ENCODE measurements around the gene CLSTN3.

CLSTN3 gene

DNA sequence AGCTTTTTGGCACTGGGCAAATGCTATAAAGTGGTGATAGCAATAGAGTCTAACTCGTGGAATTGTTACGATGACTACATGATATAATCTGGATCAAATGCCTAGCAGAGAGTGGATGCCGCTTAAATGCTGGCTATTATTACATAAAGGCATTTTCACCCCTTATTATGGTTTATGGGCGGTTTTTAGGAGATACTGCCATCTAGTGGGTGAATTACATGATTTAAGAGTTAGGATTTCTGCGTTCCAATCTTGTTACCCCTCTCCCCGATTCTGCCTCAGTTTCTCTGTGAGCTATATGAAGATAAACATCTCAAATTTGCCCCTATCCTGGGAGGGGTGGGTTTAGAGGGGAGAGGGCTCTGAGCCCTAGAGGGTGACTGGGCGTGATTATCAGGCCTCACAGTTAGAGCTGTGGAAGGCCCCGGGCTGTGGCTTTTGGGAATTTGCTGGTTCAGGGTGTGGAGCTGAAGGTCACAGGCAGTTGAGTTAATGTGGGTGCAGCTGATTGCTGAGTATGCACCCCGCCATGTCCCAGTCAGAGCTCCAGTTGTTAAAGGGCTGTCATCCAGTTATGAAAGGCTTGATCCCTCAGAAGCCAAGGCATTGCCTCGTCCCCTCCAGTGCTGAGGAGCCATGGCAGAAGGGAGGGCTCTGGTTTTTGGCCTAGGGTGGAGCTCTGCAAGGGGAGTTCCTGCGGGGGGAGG lies 14.4 kb downstream of the CLSTN3 start:
- H3K36me3 ChIP-seq (ENCODE audit: insufficient read depth), result no peaks in the 10 kb centered on the region
- H3K4me3 ChIP-seq (IDR thresholded peaks at IDR 0.05; ENCODE audit: insufficient read depth, low read depth, low read length), result no peak overlapping the region
- H2AFZ ChIP-seq (ENCODE audit: low read depth), result no peak overlapping the region
- TF ChIP-seq, protein P1, sequence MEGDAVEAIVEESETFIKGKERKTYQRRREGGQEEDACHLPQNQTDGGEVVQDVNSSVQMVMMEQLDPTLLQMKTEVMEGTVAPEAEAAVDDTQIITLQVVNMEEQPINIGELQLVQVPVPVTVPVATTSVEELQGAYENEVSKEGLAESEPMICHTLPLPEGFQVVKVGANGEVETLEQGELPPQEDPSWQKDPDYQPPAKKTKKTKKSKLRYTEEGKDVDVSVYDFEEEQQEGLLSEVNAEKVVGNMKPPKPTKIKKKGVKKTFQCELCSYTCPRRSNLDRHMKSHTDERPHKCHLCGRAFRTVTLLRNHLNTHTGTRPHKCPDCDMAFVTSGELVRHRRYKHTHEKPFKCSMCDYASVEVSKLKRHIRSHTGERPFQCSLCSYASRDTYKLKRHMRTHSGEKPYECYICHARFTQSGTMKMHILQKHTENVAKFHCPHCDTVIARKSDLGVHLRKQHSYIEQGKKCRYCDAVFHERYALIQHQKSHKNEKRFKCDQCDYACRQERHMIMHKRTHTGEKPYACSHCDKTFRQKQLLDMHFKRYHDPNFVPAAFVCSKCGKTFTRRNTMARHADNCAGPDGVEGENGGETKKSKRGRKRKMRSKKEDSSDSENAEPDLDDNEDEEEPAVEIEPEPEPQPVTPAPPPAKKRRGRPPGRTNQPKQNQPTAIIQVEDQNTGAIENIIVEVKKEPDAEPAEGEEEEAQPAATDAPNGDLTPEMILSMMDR (conservative IDR thresholded peaks at IDR 0.05; ENCODE audit: low read depth, low read length), result peak; percentile 76
- H3K4me2 ChIP-seq, result no peak overlapping the region
- H3K9ac ChIP-seq, result no peak overlapping the region
- no peaks in the 10 kb centered on the region for H3K27me3 ChIP-seq (ENCODE audit: insufficient read depth, low read depth)
- H3K4me1 ChIP-seq (ENCODE audit: low read depth, poor library complexity, severe bottlenecking), result peaks cover 4% of the 10 kb centered on the region
- no peak overlapping the region for H3K27ac ChIP-seq
- no peaks in the 10 kb centered on the region for H4K20me1 ChIP-seq (ENCODE audit: insufficient read depth)
- H3K79me2 ChIP-seq (ENCODE audit: insufficient read depth, low read depth), result no peaks in the 10 kb centered on the region

DNA sequence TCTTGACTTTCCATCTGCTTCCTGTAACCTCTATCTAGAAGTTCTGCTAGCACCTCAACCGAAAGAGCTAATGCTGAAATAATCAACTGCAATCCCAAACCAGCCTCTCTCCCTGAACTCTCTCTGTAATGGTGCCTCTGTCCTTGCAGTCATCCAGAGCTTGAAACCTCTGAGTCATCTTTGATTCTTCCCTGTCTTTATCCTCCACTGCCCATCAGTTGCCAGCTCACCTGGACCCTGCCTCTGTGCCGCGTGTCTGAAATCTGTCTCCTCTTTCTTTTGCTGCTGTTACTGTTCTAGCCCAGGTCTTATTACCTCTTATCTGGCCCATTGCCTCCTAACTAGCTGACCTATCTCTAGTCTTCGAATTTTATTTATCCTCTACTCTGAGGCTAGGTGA lies 15.5 kb downstream of the CLSTN3 start:
- TF ChIP-seq, protein P1 (conservative IDR thresholded peaks at IDR 0.05; ENCODE audit: low read depth, low read length), result no peak
- Histone ChIP-seq H3K27me3 (ENCODE audit: insufficient read depth, low read depth) (no peaks in the 10 kb centered on the region), H3K79me2 (ENCODE audit: insufficient read depth, low read depth) (no peaks in the 10 kb centered on the region), H3K4me3 (IDR thresholded peaks at IDR 0.05; ENCODE audit: insufficient read depth, low read depth, low read length) (no peak overlapping the region), H3K36me3 (ENCODE audit: insufficient read depth) (no peaks in the 10 kb centered on the region), H3K9ac (no peak overlapping the region), H4K20me1 (ENCODE audit: insufficient read depth) (no peaks in the 10 kb centered on the region), H2AFZ (ENCODE audit: low read depth) (no peak overlapping the region), H3K27ac (no peak overlapping the region), H3K4me2 (no peak overlapping the region), H3K4me1 (ENCODE audit: low read depth, poor library complexity, severe bottlenecking) (peaks cover 4% of the 10 kb centered on the region)

DNA sequence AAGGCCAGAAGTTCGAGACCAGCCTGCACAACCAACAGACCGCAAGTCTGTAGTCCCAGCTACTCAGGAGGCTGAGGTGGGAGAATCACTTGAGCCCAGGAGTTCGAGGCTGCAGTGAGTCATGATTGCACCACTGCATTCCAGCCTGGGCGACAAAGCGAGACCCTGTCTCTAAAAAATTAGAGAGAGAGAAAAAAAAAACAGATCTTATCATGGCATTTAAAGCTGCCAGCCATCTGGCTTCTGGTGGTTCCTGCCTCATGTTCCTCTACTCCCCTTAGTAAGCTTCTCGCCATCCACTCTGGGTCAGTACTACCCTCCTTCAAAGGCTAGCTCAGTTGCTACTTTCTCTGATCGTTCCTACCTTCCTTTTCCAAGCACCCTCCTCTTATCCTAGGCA lies 16.1 kb downstream of the CLSTN3 start:
- H3K4me2 ChIP-seq, result no peak overlapping the region
- no peaks in the 10 kb centered on the region for H3K79me2 ChIP-seq (ENCODE audit: insufficient read depth, low read depth)
- H2AFZ ChIP-seq (ENCODE audit: low read depth), result no peak overlapping the region
- TF ChIP-seq, protein P1 (conservative IDR thresholded peaks at IDR 0.05; ENCODE audit: low read depth, low read length), result no peak
- H3K27me3 ChIP-seq (ENCODE audit: insufficient read depth, low read depth), result no peaks in the 10 kb centered on the region
- H3K9ac ChIP-seq, result no peak overlapping the region
- H4K20me1 ChIP-seq (ENCODE audit: insufficient read depth), result no peaks in the 10 kb centered on the region
- no peak overlapping the region for H3K27ac ChIP-seq
- no peak overlapping the region for H3K4me3 ChIP-seq (IDR thresholded peaks at IDR 0.05; ENCODE audit: insufficient read depth, low read depth, low read length)
- peaks cover 4% of the 10 kb centered on the region for H3K4me1 ChIP-seq (ENCODE audit: low read depth, poor library complexity, severe bottlenecking)
- H3K36me3 ChIP-seq (ENCODE audit: insufficient read depth), result no peaks in the 10 kb centered on the region

DNA sequence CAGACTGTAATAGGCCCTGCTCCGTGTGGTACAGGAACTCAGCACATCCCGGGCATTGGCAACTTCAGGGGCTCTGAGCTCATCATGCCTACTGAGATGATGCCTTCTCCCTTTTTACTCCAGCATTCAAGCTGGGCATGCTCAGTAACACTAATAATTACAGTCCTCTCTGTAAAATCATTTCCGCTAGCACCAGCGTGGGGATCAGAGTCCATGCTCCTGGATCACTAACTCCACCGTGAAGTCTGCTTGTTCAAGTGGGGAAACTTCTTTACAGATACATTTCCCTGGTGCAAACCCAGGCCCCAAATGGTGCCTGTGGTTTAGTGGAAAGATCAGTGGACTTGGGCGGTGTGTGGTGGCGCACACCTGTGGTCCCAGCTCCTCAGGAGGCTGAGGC lies 16.7 kb downstream of the CLSTN3 start:
- Histone ChIP-seq H3K79me2 (ENCODE audit: insufficient read depth, low read depth) (no peaks in the 10 kb centered on the region), H3K27me3 (ENCODE audit: insufficient read depth, low read depth) (no peaks in the 10 kb centered on the region), H4K20me1 (ENCODE audit: insufficient read depth) (no peaks in the 10 kb centered on the region), H3K9ac (no peak overlapping the region), H3K4me3 (IDR thresholded peaks at IDR 0.05; ENCODE audit: insufficient read depth, low read depth, low read length) (no peak overlapping the region), H3K4me2 (no peak overlapping the region), H3K27ac (no peak overlapping the region), H3K36me3 (ENCODE audit: insufficient read depth) (no peaks in the 10 kb centered on the region), H2AFZ (ENCODE audit: low read depth) (no peak overlapping the region), H3K4me1 (ENCODE audit: low read depth, poor library complexity, severe bottlenecking) (no peaks in the 10 kb centered on the region)
- TF ChIP-seq, protein P1 (conservative IDR thresholded peaks at IDR 0.05; ENCODE audit: low read depth, low read length), result no peak

All from KMS-11 (cell line).